ENCODE data around the gene OLFML3. TPM values are rescaled to one million over a fixed set of nuclear protein-coding genes. Genes with fewer than 3 reads are reported as not detected.
A peak's percentile ranks its signal among the peaks of the same experiment; 100 is the strongest.

The OLFML3 gene
- total and polyA plus RNA-seq, 7 experiments from 2014 or later = 0.24 to 1.8 (median 1.1) TPM; not detected in 2

GRCh38 chr1:114024049-114024448, 44.8 kb downstream of the OLFML3 start:
- H3K27ac ChIP-seq (ENCODE audit: low read depth, low read length) = no peak overlapping the region
- H3K27me3 ChIP-seq (ENCODE audit: control insufficient read depth in 2 of 2, insufficient read depth in 2 of 2, low read length in 2 of 2) = no peaks in the 10 kb centered on the region
- Mint-ChIP-seq H3K9me3 (peaks cover 0 to 10% (median 1%) of the 10 kb centered on the region in 11 donors), H3K4me3 (no peak overlapping the region), H3K4me1 (peaks cover 0 to 2% (median 0%) of the 10 kb centered on the region in 7 donors), H3K27me3 (peaks cover 0 to 3% (median 0%) of the 10 kb centered on the region in 5 donors), H3K27ac (peak overlapping the region in 1 of 9 donors; percentile 7), H3K36me3 (peaks cover 0 to 9% (median 4%) of the 10 kb centered on the region in 5 donors)
- no peak overlapping the region for H3K4me3 ChIP-seq (ENCODE audit: low read length)
- intact Hi-C loops (cut with micrococcal nuclease) = no loop called here
- H3K9me3 ChIP-seq (ENCODE audit: control insufficient read depth in 2 of 3, low read length in 3 of 3) = no peaks in the 10 kb centered on the region
- no peaks in the 10 kb centered on the region for H3K36me3 ChIP-seq (ENCODE audit: control insufficient read depth in 2 of 3, insufficient read depth in 3 of 3, low read length in 3 of 3)
- DNase-seq (no peak), ATAC-seq (no peak)
- POLR2A ChIA-PET = interaction anchor here (0.7 kb wide), 1 partner anchor 466 kb away, joined by 3 read pairs; no protein-coding TSS in a partner anchor
- H3K4me1 ChIP-seq (ENCODE audit: control insufficient read depth in 2 of 2, insufficient read depth in 2 of 2, low read length in 2 of 2) = no peaks in the 10 kb centered on the region
- CTCF ChIA-PET = no interaction called here

- Histone ChIP-seq H3K4me3 (ENCODE audit: low read length) (no peak overlapping the region), H3K9me3 (ENCODE audit: control insufficient read depth in 2 of 3, low read length in 3 of 3) (no peaks in the 10 kb centered on the region), H3K4me1 (ENCODE audit: control insufficient read depth in 2 of 2, insufficient read depth in 2 of 2, low read length in 2 of 2) (no peaks in the 10 kb centered on the region), H3K27ac (ENCODE audit: low read depth, low read length) (no peak overlapping the region), H3K36me3 (ENCODE audit: control insufficient read depth in 2 of 3, insufficient read depth in 3 of 3, low read length in 3 of 3) (no peaks in the 10 kb centered on the region), H3K27me3 (ENCODE audit: control insufficient read depth in 2 of 2, insufficient read depth in 2 of 2, low read length in 2 of 2) (no peaks in the 10 kb centered on the region)
- intact Hi-C loops (cut with micrococcal nuclease) = no loop called here
- CTCF ChIA-PET = no interaction called here
- no peak for ATAC-seq
- H3K4me1 Mint-ChIP-seq = peaks cover 0 to 2% (median 0%) of the 10 kb centered on the region in 7 donors
- peaks cover 0 to 3% (median 0%) of the 10 kb centered on the region in 5 donors for H3K27me3 Mint-ChIP-seq
- no peak overlapping the region for H3K4me3 Mint-ChIP-seq
- no peak overlapping the region for H3K27ac Mint-ChIP-seq
- H3K9me3 Mint-ChIP-seq = no peaks in the 10 kb centered on the region
- DNase-seq = no peak
- POLR2A ChIA-PET = no interaction called here
- H3K36me3 Mint-ChIP-seq = no peaks in the 10 kb centered on the region
These were observed 46.5 kb downstream of the OLFML3 start for GRCh38 chr1:114025609-114026401.

- Mint-ChIP-seq H3K4me1 (peaks cover 0 to 2% (median 0%) of the 10 kb centered on the region in 7 donors), H3K36me3 (no peaks in the 10 kb centered on the region), H3K27me3 (peaks cover 0 to 3% (median 0%) of the 10 kb centered on the region in 5 donors), H3K9me3 (no peaks in the 10 kb centered on the region), H3K4me3 (no peak overlapping the region), H3K27ac (no peak overlapping the region)
- Histone ChIP-seq H3K27ac (ENCODE audit: low read depth, low read length) (no peak overlapping the region), H3K9me3 (ENCODE audit: control insufficient read depth in 2 of 3, low read length in 3 of 3) (no peaks in the 10 kb centered on the region), H3K4me1 (ENCODE audit: control insufficient read depth in 2 of 2, insufficient read depth in 2 of 2, low read length in 2 of 2) (no peaks in the 10 kb centered on the region), H3K27me3 (ENCODE audit: control insufficient read depth in 2 of 2, insufficient read depth in 2 of 2, low read length in 2 of 2) (no peaks in the 10 kb centered on the region), H3K36me3 (ENCODE audit: control insufficient read depth in 2 of 3, insufficient read depth in 3 of 3, low read length in 3 of 3) (no peaks in the 10 kb centered on the region), H3K4me3 (ENCODE audit: low read length) (no peak overlapping the region)
- DNase-seq (no peak), ATAC-seq (no peak)
- POLR2A ChIA-PET = no interaction called here
- intact Hi-C loops (cut with micrococcal nuclease) = no loop called here
- CTCF ChIA-PET = no interaction called here
These were observed 47.5 kb downstream of the OLFML3 start for GRCh38 chr1:114026797-114027196.

Other genes starting within 250 kb of the OLFML3 start
- 10 to 100 TPM in 2 of 5 experiments, 1 to 10 TPM in 3; 2.5 to 21.0 (median 7.1) TPM for gene PHTF1, start 220.0 kb upstream of the OLFML3 start, total RNA-seq
- gene PHTF1, start 220.0 kb upstream of the OLFML3 start, polyA plus RNA-seq = 1 to 10 TPM; 1.4 to 1.6 TPM
- 10 to 100 TPM; 29.9 to 58.1 (median 42.0) TPM for gene RSBN1, start 167.0 kb upstream of the OLFML3 start, total RNA-seq
- gene RSBN1, start 167.0 kb upstream of the OLFML3 start, polyA plus RNA-seq = 10 to 100 TPM; 40.7 to 44.2 TPM
- gene PTPN22, start 107.8 kb upstream of the OLFML3 start, total RNA-seq = 10 to 100 TPM; 22.2 to 76.7 (median 27.5) TPM
- 10 to 100 TPM; 29.7 to 37.9 TPM for gene PTPN22, start 107.8 kb upstream of the OLFML3 start, polyA plus RNA-seq
- 1 to 10 TPM; 1.1 to 7.5 (median 1.6) TPM for gene BCL2L15, start 91.9 kb upstream of the OLFML3 start, total RNA-seq
- under 1 TPM in 1 of 2 donors, not detected in 1; 0.60 TPM for gene BCL2L15, start 91.9 kb upstream of the OLFML3 start, polyA plus RNA-seq
- gene AP4B1, start 74.7 kb upstream of the OLFML3 start, total RNA-seq = 10 to 100 TPM; 50.8 to 75.4 (median 65.0) TPM
- gene AP4B1, start 74.7 kb upstream of the OLFML3 start, polyA plus RNA-seq = 10 to 100 TPM; 13.7 to 15.6 TPM
- gene DCLRE1B, start 74.1 kb upstream of the OLFML3 start, total RNA-seq = 10 to 100 TPM in 1 of 5 experiments, 1 to 10 TPM in 4; 4.1 to 13.6 (median 6.9) TPM
- 1 to 10 TPM; 3.7 to 6.8 TPM for gene DCLRE1B, start 74.1 kb upstream of the OLFML3 start, polyA plus RNA-seq
- gene HIPK1, start 50.1 kb upstream of the OLFML3 start, total RNA-seq = 100 to 1,000 TPM in 4 of 5 experiments, 10 to 100 TPM in 1; 95.8 to 211 (median 124) TPM
- gene HIPK1, start 50.1 kb upstream of the OLFML3 start, polyA plus RNA-seq = 10 to 100 TPM; 11.8 to 21.3 TPM
- gene SYT6, start 174.4 kb downstream of the OLFML3 start, total RNA-seq = not detected
- gene SYT6, start 174.4 kb downstream of the OLFML3 start, polyA plus RNA-seq = not detected

Measured in naive thymus-derived CD4-positive, alpha-beta T cell (primary cell).